ENCODE measurements around the gene SMURF1. TPM values are rescaled to one million over a fixed set of nuclear protein-coding genes. Genes with fewer than 3 reads are reported as not detected.
A peak's percentile ranks its signal among the peaks of the same experiment; 100 is the strongest.

Gene SMURF1
- total RNA-seq, 1 donor from 2014 or later, result 31.2 TPM

DNA sequence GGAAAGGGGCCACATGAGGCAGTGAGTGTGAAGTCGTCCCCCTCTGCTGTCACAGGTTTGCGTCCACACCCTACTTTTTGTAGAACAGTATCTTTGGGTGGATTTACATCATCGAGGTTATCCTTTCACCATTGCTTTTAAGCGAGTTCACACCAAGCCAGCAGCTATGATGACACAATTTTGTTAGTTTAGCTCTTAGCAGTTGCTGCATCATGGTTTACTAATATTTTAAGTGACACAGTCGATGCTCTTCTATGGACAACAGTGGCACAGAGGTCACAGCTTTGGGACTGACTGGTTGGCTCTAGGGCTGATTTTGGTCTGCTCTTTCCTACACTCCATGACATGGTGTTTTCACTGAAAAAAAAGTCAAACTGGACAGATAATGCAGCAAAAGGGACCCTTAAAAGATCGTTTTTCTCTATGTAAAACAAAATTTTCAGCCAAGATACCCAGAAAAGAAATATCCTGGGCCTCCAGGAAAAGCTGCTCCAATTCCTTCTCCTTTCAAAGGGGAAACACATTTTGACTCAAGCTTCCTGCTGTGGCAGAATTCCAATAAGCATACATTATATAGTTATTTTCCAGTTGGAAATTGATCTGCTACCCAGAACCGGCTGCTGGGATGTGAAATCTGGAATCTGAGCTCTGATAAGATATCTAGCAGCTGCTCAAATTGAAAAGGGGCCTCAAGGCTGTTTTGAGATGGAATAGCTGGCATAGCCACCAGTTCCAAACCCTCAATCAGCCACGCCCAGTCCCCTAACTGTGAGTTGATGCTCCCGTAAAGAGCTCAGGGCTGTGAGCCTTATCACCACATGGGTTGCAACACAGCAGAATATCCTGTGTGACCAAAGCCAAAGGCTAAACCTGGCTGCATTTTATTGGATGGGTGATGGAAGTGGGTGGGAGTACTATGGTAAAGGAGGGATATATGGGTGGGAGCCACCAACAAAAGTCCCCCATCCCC, 114.2 kb downstream of the SMURF1 start:
- no peak for DNase-seq (ENCODE audit: low spot score)

DNA sequence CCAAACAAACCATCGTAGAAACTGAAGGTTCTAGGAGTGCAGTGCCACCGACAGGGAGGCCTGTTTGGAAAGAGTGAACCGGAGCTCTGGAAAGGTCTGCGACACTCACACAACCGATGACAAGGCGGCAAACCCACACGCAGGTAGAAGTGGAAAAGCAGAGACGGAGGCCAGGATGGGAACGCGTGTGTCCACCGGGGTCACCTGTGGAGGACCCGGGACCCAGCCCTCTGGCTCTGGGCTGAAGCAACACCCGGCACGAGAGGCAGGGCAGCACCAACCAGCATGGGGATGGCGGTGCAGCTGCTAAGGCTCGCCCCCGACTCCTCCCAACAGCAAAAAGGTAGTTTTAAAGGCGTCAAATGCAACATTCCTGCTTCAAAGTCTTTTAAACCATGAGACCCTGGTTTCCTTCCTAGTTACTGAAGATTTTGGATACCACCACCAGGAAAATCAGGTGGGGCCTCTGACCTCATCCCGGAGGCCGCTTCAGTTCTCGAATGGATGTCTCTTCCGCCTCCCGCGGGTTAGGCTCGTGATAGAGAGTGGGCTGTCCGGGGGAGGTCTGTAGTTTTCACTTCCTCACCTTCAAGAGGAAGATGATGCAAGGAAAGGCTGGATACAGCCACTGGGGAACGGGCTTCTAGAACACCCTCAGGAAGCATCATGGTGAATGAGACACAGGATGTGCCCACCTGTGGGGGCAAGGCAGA, 115.5 kb downstream of the SMURF1 start:
- DNase-seq (ENCODE audit: low spot score), result peak; percentile 65

- peak; percentile 86 for DNase-seq (ENCODE audit: low spot score)
These were observed 116.1 kb downstream of the SMURF1 start for GRCh38 chr7:99027841-99028240.

- DNase-seq (ENCODE audit: low spot score), result no peak
These were observed 116.7 kb downstream of the SMURF1 start for GRCh38 chr7:99027241-99027640.

GRCh38 chr7:99024066-99024465, 119.8 kb downstream of the SMURF1 start:
- DNase-seq (ENCODE audit: low spot score), result no peak

GRCh38 chr7:99021941-99022560, 121.9 kb downstream of the SMURF1 start:
- DNase-seq (ENCODE audit: low spot score), result no peak

- no peak for DNase-seq (ENCODE audit: low spot score)
These were observed 123.5 kb downstream of the SMURF1 start for GRCh38 chr7:99020413-99020715.

GRCh38 chr7:99019523-99020412, 124.1 kb downstream of the SMURF1 start:
- DNase-seq (ENCODE audit: low spot score), result peak; percentile 47

- no peak for DNase-seq (ENCODE audit: low spot score)
These were observed 127.7 kb downstream of the SMURF1 start for GRCh38 chr7:99016196-99016595.

- peak; percentile 78 for DNase-seq (ENCODE audit: low spot score)
These were observed 129.6 kb downstream of the SMURF1 start for GRCh38 chr7:99014113-99014985.

GRCh38 chr7:99013266-99014112, 130.4 kb downstream of the SMURF1 start:
- peak; percentile 67 for DNase-seq (ENCODE audit: low spot score)

DNA sequence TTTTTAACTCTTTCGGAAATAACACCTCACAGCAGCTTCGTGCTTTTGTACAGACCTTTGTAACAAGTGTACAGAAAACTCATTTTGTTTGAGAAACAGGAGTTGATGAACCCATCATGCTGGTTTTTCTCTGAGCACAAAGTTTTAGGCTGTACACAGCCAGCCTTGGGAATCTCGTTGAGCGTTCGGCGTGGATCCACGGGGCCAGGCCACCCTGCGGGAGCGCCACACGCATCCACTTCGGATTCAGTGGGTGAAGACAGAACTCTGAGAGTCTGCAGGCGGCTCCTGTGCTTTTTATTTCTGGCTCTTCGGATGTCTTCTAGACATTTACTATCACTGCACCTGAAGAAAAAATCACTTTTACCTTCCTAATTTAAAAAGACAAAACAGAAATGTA, 131.2 kb downstream of the SMURF1 start:
- peak; percentile 72 for DNase-seq (ENCODE audit: low spot score)

DNA sequence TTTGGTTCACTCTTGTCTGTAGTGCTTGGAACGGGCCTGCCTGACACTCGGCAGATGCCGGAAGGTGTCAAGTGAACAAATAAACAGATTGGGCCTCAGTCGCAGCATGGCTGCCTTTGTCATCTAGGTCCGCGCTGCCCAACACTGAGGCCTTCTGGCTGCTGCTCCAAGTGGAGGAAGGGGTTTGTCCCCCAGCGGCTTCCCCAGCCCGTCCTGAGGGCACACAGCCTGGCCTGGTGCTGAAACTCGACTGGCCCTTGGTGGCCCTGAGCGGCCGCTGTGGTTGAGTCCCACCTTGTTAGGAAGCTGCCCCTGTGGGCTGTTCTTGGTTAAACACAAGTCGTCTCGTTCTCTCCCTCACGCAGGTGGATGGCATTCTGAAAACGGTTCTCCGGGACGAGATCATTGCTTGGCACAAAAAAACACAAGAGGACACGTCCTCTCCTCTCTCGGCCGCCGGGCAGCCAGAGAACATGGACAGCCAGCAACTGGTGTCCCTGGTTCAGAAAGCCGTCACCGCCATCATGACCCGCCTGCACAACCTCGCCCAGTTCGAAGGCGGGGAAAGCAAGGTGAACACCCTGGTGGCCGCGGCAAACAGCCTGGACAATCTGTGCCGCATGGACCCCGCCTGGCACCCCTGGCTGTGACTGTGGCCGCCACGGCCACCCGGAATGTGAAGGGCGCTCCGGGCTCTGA, 132.1 kb downstream of the SMURF1 start:
- DNase-seq (ENCODE audit: low spot score), result peak; percentile 84

DNA sequence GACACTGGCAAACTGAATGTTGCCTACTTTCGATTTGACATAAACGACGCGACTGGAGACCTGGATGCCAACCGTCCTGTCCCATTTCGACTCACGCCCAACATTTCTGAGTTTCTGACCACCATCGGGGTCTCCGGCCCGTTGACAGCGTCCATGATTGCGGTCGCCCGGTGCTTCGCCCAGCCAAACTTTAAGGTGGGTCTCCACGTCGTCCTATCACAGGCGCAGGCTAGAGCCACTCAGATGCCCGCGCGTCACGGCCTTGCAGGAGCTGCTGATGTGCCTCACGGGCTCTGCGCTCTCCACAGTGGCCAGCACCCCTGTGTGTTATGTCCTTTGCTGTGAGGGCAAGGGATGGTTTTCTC, 132.6 kb downstream of the SMURF1 start:
- DNase-seq (ENCODE audit: low spot score), result peak; percentile 72

GRCh38 chr7:99010281-99010680, 133.6 kb downstream of the SMURF1 start:
- DNase-seq (ENCODE audit: low spot score), result peak; percentile 73

GRCh38 chr7:99008921-99009530, 134.9 kb downstream of the SMURF1 start:
- peak; percentile 18 for DNase-seq (ENCODE audit: low spot score)

DNA sequence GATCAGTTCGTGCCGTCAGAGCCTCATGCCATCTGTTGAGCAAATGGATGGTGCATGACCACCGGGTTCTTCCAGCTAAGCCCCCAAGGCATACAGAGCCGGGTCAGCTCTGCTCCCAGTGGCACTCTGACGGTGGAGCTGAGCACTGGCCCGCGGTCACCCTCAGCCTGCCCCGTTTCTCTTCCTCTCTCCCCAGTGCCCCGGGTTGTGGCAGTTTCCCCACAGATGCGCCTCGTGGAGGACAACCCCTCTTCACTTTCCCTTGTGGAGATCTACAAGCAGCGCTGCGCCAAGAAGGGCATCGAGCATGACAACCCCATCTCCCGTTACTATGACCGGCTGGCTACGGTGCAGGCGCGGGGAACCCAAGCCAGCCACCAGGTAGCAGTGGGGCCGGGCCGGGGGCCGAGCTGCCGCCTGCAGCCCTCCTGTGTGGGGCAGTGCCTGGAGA, 135.7 kb downstream of the SMURF1 start:
- peak; percentile 74 for DNase-seq (ENCODE audit: low spot score)

Measured in mesenteric fat pad (tissue), 1 donor.